T-helper 2 cell treated with Interferon-gamma antibody and Interleukin-4, amounts not matched to agents 5 μg/mL and 100 μg/mL, for 36 hours (primary cell): ENCODE data around the gene SLC4A5.
A peak's percentile ranks its signal among the peaks of the same experiment; 100 is the strongest.

Source experiments
- DNase-seq: peaks from one replicate; pipeline ENCODE4 v3.0.0; 2021; ENCODE audit warnings: low spot score
- H3K27ac Mint-ChIP-seq: one replicate; pipeline ENCODE4 v1.8.0; 2021; ENCODE audit warnings: mild to moderate bottlenecking, mixed read lengths
- H3K27me3 Mint-ChIP-seq: one replicate; pipeline ENCODE4 v1.8.0; 2021; ENCODE audit warnings: low read depth, mixed read lengths
- H3K36me3 Mint-ChIP-seq: one replicate; pipeline ENCODE4 v1.8.0; 2021; ENCODE audit warnings: low read depth, mixed read lengths
- H3K4me1 Mint-ChIP-seq: one replicate; pipeline ENCODE4 v1.8.0; 2021; ENCODE audit warnings: low read depth, mixed read lengths
- H3K4me3 Mint-ChIP-seq: one replicate; pipeline ENCODE4 v1.8.0; 2022; ENCODE audit warnings: mild to moderate bottlenecking, moderate library complexity, mixed read lengths
- H3K9me3 Mint-ChIP-seq: one replicate; pipeline ENCODE4 v1.8.0; 2021; ENCODE audit warnings: mixed read lengths

Gene SLC4A5

DNA sequence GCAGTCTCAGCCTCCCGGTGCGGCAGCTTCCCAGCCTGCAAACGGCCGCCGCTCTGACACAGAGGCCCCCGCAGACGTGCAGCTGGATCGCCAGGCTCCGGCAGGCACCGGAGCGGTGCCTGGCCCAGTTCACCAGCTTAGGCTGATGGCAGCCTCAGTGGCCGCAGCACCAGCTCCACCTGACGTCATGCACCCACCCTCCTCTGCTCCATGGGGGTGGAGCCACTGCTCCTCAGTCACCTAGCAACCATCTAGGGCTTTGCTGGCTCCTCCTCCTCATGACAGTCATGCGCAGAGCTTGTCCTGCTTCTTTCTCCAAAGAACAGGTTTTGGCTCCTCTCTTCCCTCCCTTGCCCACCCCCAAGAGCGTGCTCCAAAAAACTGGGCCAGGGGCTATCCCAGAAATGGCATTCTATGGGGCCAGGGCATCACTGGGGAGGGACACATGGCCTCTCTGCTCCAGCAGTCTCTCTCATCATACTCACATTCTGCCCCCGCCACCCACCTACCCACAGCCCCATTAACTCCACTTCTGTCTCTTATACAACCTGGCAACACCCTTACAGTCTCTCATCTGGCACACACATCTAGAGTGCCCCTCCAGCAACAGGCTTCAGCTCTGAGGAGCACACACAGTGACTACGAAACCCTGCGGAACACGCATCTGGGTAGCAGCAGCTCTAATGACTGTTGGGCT, 31.4 kb upstream of the SLC4A5 start:
- H3K4me1 Mint-ChIP-seq = peaks cover 3% of the 10 kb centered on the region

DNA sequence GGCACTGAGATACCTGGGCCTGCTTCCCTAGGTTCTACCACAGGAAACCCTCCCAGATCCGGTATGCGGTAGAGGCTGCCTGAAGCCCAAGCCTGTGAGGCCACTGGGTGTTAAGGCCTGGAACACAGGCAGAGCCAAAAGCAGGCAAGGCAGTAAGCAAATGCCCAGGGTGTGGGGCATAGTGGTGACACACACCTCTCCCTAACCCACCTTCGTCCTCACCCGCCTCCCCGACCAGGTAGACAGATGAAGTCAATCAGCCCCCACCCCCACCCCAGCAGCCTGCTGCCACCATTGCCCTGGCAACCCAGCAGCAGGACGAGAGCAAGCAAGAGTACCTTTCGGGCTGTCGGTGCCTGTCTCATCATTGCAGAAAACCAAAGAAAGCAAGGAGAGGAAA, 30.8 kb upstream of the SLC4A5 start:
- H3K36me3 Mint-ChIP-seq = peaks cover 15% of the 10 kb centered on the region
- no peaks in the 10 kb centered on the region for H3K27me3 Mint-ChIP-seq
- no peaks in the 10 kb centered on the region for H3K9me3 Mint-ChIP-seq
- no peak overlapping the region for H3K27ac Mint-ChIP-seq
- DNase-seq = no peak
- no peak overlapping the region for H3K4me3 Mint-ChIP-seq
- no peaks in the 10 kb centered on the region for H3K4me1 Mint-ChIP-seq

More for the DNA sequence above, 31.4 kb upstream of the SLC4A5 start:
- H3K27me3 Mint-ChIP-seq = no peaks in the 10 kb centered on the region
- H3K9me3 Mint-ChIP-seq = no peaks in the 10 kb centered on the region
- H3K36me3 Mint-ChIP-seq = peaks cover 15% of the 10 kb centered on the region
- DNase-seq = no peak
- no peak overlapping the region for H3K4me3 Mint-ChIP-seq
- H3K27ac Mint-ChIP-seq = no peak overlapping the region

DNA sequence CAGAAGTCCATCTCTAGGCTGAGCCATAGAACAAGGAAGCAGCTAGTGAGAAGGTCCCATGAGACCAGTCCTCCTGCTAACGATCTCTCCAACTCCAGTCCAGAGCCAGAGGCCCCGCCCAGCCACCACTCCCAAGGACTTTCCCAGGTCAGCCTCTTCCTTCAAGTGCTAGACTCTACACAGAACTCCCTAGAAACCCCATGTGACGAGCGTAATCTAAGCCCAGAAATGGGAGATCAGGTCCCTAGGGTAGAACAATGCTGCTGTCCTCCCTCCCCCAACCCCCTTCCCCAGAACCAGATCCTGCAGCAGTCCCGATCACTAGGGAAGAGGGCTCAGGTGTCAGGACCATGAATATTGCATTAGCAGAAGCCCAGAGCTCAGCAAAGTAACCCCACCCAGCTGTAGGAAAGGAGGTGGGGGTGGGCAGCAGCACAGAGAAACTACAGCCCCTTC, 30.0 kb upstream of the SLC4A5 start:
- DNase-seq = no peak
- Mint-ChIP-seq H3K27me3 (no peaks in the 10 kb centered on the region), H3K4me1 (no peaks in the 10 kb centered on the region), H3K27ac (no peak overlapping the region), H3K4me3 (no peak overlapping the region), H3K9me3 (no peaks in the 10 kb centered on the region), H3K36me3 (peaks cover 19% of the 10 kb centered on the region)

DNA sequence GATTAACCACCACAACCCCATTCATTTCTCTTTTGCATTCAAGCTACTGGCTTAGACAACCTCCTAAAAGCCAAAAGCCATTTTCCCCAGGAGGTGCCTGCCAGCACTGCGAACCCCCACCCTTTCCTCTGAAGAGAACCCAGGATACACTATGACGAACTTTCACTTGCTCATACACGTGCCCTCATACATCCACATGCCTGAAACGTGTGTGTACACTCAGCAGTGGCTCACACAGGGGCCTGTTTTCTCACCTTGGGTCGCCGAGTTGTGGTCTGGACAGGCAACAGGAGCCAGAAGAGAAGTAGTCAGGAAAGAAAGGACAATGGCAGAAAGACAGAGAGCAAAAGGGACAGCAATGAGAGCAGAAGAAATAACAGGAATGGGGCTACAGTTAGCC, 29.5 kb upstream of the SLC4A5 start:
- H3K4me3 Mint-ChIP-seq = no peak overlapping the region
- H3K27me3 Mint-ChIP-seq = no peaks in the 10 kb centered on the region
- DNase-seq = no peak
- H3K4me1 Mint-ChIP-seq = no peaks in the 10 kb centered on the region
- peaks cover 19% of the 10 kb centered on the region for H3K36me3 Mint-ChIP-seq
- peak overlapping the region; percentile 47 for H3K27ac Mint-ChIP-seq
- H3K9me3 Mint-ChIP-seq = no peaks in the 10 kb centered on the region

DNA sequence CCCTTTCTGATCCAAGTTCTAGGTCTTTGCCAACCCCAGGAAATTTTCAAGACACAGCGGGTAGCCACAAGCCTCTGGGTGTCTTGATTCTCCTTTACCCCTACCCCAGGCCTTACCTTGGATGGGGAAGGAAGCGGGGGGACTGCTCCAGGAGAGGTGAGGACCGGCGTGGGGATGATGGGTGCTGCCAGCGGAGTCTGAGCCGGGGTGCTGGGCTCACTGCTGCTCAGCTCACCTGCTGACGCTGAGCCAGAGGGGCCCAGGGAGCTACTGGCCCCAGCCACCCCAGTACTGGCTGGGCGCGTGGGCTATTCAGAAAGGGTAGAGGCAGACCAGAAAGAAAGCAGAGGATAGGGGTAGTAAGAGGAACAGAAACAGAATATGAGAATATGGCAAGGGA, 28.2 kb upstream of the SLC4A5 start:
- Mint-ChIP-seq H3K4me1 (no peaks in the 10 kb centered on the region), H3K4me3 (no peak overlapping the region), H3K9me3 (no peaks in the 10 kb centered on the region), H3K27ac (no peak overlapping the region), H3K36me3 (peaks cover 27% of the 10 kb centered on the region), H3K27me3 (no peaks in the 10 kb centered on the region)
- DNase-seq = no peak

DNA sequence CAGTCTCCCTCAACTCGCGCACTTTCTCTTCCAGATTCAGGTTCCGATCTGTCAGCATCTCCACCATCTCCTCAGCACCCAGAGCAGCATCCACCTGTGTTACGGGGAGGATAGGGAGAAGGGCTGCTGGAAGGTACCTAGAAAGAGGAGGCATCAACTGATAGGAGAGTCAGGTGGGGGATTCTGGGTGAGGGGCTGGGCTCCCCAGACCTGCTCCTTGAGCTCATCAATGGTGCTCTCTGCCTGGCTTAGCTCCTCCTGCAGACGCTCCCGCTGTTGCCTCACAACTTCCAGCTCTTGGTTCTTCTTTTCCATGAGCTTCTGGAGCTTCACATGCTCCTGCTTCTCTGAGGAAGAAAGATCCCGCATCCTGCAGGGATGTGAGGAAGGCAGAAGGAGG, 26.8 kb upstream of the SLC4A5 start:
- H3K4me1 Mint-ChIP-seq = no peaks in the 10 kb centered on the region
- no peak overlapping the region for H3K27ac Mint-ChIP-seq
- no peaks in the 10 kb centered on the region for H3K9me3 Mint-ChIP-seq
- peaks cover 36% of the 10 kb centered on the region for H3K36me3 Mint-ChIP-seq
- H3K4me3 Mint-ChIP-seq = no peak overlapping the region
- no peak for DNase-seq
- H3K27me3 Mint-ChIP-seq = no peaks in the 10 kb centered on the region

DNA sequence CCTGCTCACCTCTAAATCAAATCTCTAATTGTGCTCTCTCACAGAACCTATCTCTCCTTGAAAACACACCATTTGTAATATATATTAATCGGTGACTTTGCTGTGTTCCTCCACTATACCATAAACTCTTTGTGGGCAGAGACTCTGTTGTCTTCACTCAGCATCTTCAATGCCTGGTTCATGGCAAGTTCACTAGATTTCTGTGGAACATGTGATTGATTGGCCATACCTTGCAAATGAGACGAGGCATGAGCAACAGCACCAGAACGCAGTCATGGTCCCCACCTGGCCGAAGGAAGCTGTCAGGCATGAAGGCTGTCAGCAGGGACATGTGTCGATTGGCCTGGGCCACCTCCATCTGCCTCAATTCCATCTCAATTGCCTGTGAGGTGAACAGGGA, 25.3 kb upstream of the SLC4A5 start:
- Mint-ChIP-seq H3K27me3 (no peaks in the 10 kb centered on the region), H3K4me3 (no peak overlapping the region), H3K36me3 (peaks cover 40% of the 10 kb centered on the region), H3K9me3 (no peaks in the 10 kb centered on the region), H3K4me1 (no peaks in the 10 kb centered on the region), H3K27ac (no peak overlapping the region)
- DNase-seq = no peak

DNA sequence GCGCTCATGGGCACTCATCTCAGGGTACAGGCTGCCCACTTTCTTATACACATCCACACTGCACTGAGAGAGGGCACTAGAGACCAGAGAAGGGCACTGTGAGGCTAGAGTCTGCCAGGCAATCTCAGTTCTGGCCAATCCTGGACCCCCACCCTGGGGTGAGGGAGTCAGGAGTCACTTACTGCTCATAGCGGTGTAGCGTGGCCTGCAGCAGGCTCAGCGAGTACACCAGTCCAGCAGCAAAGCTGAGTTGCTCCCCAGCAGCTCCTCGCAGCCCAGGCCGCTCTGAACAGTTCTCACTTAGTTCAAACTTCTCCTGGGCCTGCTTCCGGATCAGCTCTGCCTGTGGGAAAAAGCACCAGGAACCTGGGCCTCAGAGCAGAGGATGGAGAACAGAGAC, 24.6 kb upstream of the SLC4A5 start:
- no peaks in the 10 kb centered on the region for H3K4me1 Mint-ChIP-seq
- no peaks in the 10 kb centered on the region for H3K9me3 Mint-ChIP-seq
- no peaks in the 10 kb centered on the region for H3K27me3 Mint-ChIP-seq
- no peak overlapping the region for H3K27ac Mint-ChIP-seq
- H3K4me3 Mint-ChIP-seq = no peak overlapping the region
- no peak for DNase-seq
- peaks cover 41% of the 10 kb centered on the region for H3K36me3 Mint-ChIP-seq

DNA sequence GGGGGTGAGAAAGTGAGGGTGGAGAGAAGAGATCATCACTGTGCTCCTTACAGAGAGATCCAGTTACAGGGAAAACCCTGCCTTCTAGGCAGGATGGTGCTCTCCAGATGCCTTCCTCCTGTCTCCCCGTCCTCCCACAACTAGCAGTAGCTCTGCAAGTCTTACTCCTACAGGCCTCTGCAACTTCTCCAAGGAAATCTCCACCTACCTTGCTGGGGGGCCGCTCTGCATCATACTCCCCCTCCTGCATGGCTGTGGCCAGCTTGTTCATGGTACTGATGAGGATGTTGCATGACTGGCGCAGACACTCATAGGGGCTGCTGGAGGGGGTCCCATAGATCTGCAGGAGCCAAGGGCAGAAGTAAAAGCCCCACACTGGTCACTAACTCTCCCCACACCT, 22.8 kb upstream of the SLC4A5 start:
- no peaks in the 10 kb centered on the region for H3K9me3 Mint-ChIP-seq
- H3K4me3 Mint-ChIP-seq = no peak overlapping the region
- no peak for DNase-seq
- peaks cover 52% of the 10 kb centered on the region for H3K36me3 Mint-ChIP-seq
- no peaks in the 10 kb centered on the region for H3K4me1 Mint-ChIP-seq
- H3K27ac Mint-ChIP-seq = no peak overlapping the region
- H3K27me3 Mint-ChIP-seq = no peaks in the 10 kb centered on the region

DNA sequence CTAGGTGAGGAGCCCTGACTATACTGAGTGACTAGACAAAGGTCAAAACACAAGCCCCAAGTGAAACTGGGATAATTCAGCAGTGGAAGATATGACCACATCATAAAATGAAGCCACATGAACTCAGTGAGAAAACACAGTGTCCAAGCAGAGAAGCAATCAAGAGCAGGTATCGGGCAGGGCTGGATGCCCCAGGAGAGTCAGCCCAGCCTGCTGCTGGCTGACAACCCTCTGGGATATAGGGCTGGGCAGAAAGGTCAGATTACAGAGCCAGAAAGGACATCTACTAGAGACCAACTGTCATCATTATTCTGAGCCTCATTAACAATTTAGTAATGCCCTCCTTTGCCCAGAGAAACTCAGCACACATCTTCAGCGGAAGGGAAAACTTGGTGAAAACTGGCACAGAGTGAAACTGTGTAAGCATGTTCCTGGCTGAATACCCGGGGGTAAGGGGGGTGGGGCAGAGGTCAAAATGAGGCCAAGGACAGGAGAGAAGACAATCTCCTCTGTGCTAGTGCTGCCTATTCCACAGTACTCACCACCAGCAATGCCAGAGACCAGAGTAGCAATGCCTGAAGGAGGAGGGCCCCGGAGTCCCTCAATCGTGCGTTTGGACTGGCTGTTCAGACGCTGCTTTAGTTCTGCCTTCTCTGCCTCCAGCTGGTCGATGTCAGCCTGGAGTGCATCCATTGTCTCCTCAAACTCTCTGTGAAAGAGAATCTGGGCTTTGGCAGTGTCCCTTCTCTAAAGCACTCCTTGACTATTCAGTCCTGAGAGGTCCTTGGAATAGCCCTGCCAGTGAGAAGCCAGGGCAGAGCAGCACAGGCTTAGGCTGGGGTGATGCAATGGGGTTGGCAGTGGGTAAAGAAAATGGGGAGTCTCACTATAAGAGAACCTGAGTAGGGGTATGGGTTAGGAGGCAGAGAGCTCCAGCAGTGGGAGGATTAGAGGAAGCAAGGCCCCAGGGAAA, 21.6 kb upstream of the SLC4A5 start:
- no peaks in the 10 kb centered on the region for H3K27me3 Mint-ChIP-seq
- H3K4me1 Mint-ChIP-seq = no peaks in the 10 kb centered on the region
- H3K36me3 Mint-ChIP-seq = peaks cover 48% of the 10 kb centered on the region
- H3K27ac Mint-ChIP-seq = no peak overlapping the region
- DNase-seq = no peak
- no peak overlapping the region for H3K4me3 Mint-ChIP-seq
- no peaks in the 10 kb centered on the region for H3K9me3 Mint-ChIP-seq

DNA sequence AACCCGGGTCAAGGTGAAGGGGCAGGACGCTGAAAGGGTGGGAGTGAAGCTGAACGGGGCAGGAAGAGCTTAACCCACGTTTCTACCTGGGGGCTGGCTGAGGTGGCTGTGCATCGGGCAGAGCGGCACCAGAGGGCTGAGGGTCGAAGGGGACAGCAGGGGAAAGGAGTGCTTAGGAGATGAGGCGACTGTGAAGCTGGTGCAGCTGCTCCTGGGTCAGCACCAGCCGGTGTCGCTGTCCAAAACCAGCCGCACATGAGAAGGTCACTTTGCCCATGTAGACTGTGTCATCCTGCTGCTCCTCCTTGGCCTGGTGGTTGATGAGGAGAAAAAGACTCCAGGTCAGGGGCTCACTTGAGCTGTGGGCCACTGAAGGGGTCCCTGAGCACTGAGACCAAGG, 18.1 kb upstream of the SLC4A5 start:
- peaks cover 30% of the 10 kb centered on the region for H3K36me3 Mint-ChIP-seq
- no peaks in the 10 kb centered on the region for H3K4me1 Mint-ChIP-seq
- H3K27ac Mint-ChIP-seq = no peak overlapping the region
- H3K27me3 Mint-ChIP-seq = no peaks in the 10 kb centered on the region
- DNase-seq = no peak
- H3K9me3 Mint-ChIP-seq = no peaks in the 10 kb centered on the region
- no peak overlapping the region for H3K4me3 Mint-ChIP-seq

DNA sequence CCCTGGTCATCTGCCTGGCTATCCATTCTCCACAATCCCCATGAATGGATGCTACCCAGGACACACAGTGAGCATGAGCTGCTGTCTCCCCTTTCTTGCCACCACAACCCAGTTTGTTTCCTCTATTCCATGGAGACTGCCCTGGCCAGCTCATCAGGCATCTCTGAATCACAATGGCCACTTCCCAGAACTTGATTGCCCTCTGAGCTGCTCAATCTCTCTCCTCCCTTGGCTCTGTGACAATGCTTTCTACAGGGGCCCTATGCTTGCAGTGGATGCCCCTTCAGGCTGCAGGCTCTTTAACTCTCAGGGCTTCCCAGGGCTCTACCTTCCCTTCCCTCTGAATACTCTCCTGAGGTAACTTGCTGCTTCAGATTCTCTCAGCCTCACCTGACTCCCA, 14.4 kb upstream of the SLC4A5 start:
- DNase-seq = no peak
- H3K9me3 Mint-ChIP-seq = no peaks in the 10 kb centered on the region
- no peaks in the 10 kb centered on the region for H3K4me1 Mint-ChIP-seq
- peaks cover 14% of the 10 kb centered on the region for H3K36me3 Mint-ChIP-seq
- H3K27ac Mint-ChIP-seq = no peak overlapping the region
- no peak overlapping the region for H3K4me3 Mint-ChIP-seq
- H3K27me3 Mint-ChIP-seq = no peaks in the 10 kb centered on the region

DNA sequence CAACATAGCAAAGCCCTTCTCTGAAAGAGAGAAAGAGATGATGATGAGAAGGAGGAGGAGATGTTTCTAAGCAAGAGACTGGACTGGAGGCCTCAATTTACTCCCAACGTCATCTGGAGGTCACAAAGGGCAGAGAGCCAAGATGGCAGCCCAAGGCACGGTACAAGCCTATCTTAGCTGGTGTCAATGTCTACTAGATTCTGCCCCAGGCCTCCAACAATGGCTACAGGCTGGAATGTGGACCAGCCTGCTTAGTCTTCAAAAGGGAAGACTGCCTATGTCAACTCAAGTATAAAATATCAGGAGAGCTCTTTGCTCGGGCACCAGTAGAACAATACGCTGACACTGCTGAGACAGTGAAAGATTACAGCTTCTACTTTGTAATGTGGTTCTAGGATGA, 6.7 kb upstream of the SLC4A5 start:
- no peaks in the 10 kb centered on the region for H3K4me1 Mint-ChIP-seq
- H3K4me3 Mint-ChIP-seq = no peak overlapping the region
- H3K36me3 Mint-ChIP-seq = no peaks in the 10 kb centered on the region
- DNase-seq = no peak
- H3K27ac Mint-ChIP-seq = no peak overlapping the region
- H3K27me3 Mint-ChIP-seq = no peaks in the 10 kb centered on the region
- H3K9me3 Mint-ChIP-seq = no peaks in the 10 kb centered on the region

DNA sequence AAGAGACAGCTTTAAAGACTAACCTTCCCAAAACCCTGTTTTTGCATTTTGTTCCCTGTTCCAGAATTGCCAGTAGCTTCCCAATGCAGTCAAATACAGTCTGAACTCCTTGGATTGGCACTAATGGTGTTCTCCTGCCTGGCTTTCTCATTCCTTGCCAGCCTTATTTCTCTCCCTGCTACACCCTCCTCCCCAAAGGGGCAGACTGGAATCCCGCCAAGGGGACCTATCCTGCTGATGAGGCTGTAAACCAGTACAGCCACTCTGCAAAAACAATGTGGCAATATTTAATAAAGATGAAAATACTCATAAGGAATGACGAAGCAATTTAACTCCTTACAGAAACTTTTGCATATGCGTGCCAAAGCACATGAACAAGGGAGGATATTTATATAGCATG, 4.5 kb upstream of the SLC4A5 start:
- Mint-ChIP-seq H3K27ac (no peak overlapping the region), H3K9me3 (no peaks in the 10 kb centered on the region), H3K36me3 (no peaks in the 10 kb centered on the region), H3K27me3 (peaks cover 2% of the 10 kb centered on the region), H3K4me1 (no peaks in the 10 kb centered on the region), H3K4me3 (no peak overlapping the region)
- DNase-seq = no peak
